ENCODE results near the gene LCNL1.

Gene LCNL1

GRCh38 chr9:136968333-136969127, 14.3 kb upstream of the LCNL1 start:
- no peaks in the 10 kb centered on the region for H3K9me3 ChIP-seq (ENCODE audit: control insufficient read depth in 1 of 2, low read length in 2 of 2)
- no peak overlapping the region for H3K9ac ChIP-seq (ENCODE audit: low read depth in 1 of 2, low read length in 2 of 2)
- no peak overlapping the region for H3K27ac ChIP-seq (ENCODE audit: low read depth, low read length)
- peaks cover 12 to 14% of the 10 kb centered on the region in 2 donors for H3K4me1 ChIP-seq (ENCODE audit: control insufficient read depth in 1 of 2, insufficient read depth in 2 of 2, low read length in 2 of 2)
- no peaks in the 10 kb centered on the region for H3K27me3 ChIP-seq (ENCODE audit: control insufficient read depth in 1 of 2, insufficient read depth in 2 of 2, low read length in 2 of 2)
- H3K36me3 ChIP-seq (ENCODE audit: control insufficient read depth in 1 of 2, insufficient read depth in 2 of 2, low read length in 2 of 2): no peaks in the 10 kb centered on the region
- H3K4me3 ChIP-seq (ENCODE audit: low read depth in 1 of 2, low read length in 2 of 2): no peak overlapping the region

- Histone ChIP-seq H3K36me3 (ENCODE audit: control insufficient read depth in 1 of 2, insufficient read depth in 2 of 2, low read length in 2 of 2) (no peaks in the 10 kb centered on the region), H3K9ac (ENCODE audit: low read depth in 1 of 2, low read length in 2 of 2) (no peak overlapping the region), H3K4me1 (ENCODE audit: control insufficient read depth in 1 of 2, insufficient read depth in 2 of 2, low read length in 2 of 2) (peaks cover 10 to 13% of the 10 kb centered on the region in 2 donors), H3K4me3 (ENCODE audit: low read depth in 1 of 2, low read length in 2 of 2) (no peak overlapping the region), H3K9me3 (ENCODE audit: control insufficient read depth in 1 of 2, low read length in 2 of 2) (no peaks in the 10 kb centered on the region), H3K27me3 (ENCODE audit: control insufficient read depth in 1 of 2, insufficient read depth in 2 of 2, low read length in 2 of 2) (no peaks in the 10 kb centered on the region), H3K27ac (ENCODE audit: low read depth, low read length) (no peak overlapping the region)
These were observed 13.6 kb upstream of the LCNL1 start for GRCh38 chr9:136969150-136969549.

GRCh38 chr9:136969774-136970173, 13.0 kb upstream of the LCNL1 start:
- Histone ChIP-seq H3K9me3 (ENCODE audit: control insufficient read depth in 1 of 2, low read length in 2 of 2) (no peaks in the 10 kb centered on the region), H3K4me1 (ENCODE audit: control insufficient read depth in 1 of 2, insufficient read depth in 2 of 2, low read length in 2 of 2) (peaks cover 5 to 6% of the 10 kb centered on the region in 2 donors), H3K4me3 (ENCODE audit: low read depth in 1 of 2, low read length in 2 of 2) (no peak overlapping the region), H3K27ac (ENCODE audit: low read depth, low read length) (no peak overlapping the region), H3K27me3 (ENCODE audit: control insufficient read depth in 1 of 2, insufficient read depth in 2 of 2, low read length in 2 of 2) (no peaks in the 10 kb centered on the region), H3K36me3 (ENCODE audit: control insufficient read depth in 1 of 2, insufficient read depth in 2 of 2, low read length in 2 of 2) (no peaks in the 10 kb centered on the region), H3K9ac (ENCODE audit: low read depth in 1 of 2, low read length in 2 of 2) (no peak overlapping the region)

- H3K9me3 ChIP-seq (ENCODE audit: control insufficient read depth in 1 of 2, low read length in 2 of 2): no peaks in the 10 kb centered on the region
- H3K27ac ChIP-seq (ENCODE audit: low read depth, low read length): no peak overlapping the region
- peaks cover 3 to 5% of the 10 kb centered on the region in 2 donors for H3K4me1 ChIP-seq (ENCODE audit: control insufficient read depth in 1 of 2, insufficient read depth in 2 of 2, low read length in 2 of 2)
- H3K36me3 ChIP-seq (ENCODE audit: control insufficient read depth in 1 of 2, insufficient read depth in 2 of 2, low read length in 2 of 2): no peaks in the 10 kb centered on the region
- H3K4me3 ChIP-seq (ENCODE audit: low read depth in 1 of 2, low read length in 2 of 2): no peak overlapping the region
- no peaks in the 10 kb centered on the region for H3K27me3 ChIP-seq (ENCODE audit: control insufficient read depth in 1 of 2, insufficient read depth in 2 of 2, low read length in 2 of 2)
- no peak overlapping the region for H3K9ac ChIP-seq (ENCODE audit: low read depth in 1 of 2, low read length in 2 of 2)
These were observed 12.4 kb upstream of the LCNL1 start for GRCh38 chr9:136970361-136970760.

- H3K27me3 ChIP-seq (ENCODE audit: control insufficient read depth in 1 of 2, insufficient read depth in 2 of 2, low read length in 2 of 2): peaks cover 0 to 5% of the 10 kb centered on the region in 2 donors
- H3K9ac ChIP-seq (ENCODE audit: low read depth in 1 of 2, low read length in 2 of 2): no peak overlapping the region
- peaks cover 0 to 5% of the 10 kb centered on the region in 2 donors for H3K4me1 ChIP-seq (ENCODE audit: control insufficient read depth in 1 of 2, insufficient read depth in 2 of 2, low read length in 2 of 2)
- no peaks in the 10 kb centered on the region for H3K9me3 ChIP-seq (ENCODE audit: control insufficient read depth in 1 of 2, low read length in 2 of 2)
- H3K4me3 ChIP-seq (ENCODE audit: low read depth in 1 of 2, low read length in 2 of 2): no peak overlapping the region
- H3K36me3 ChIP-seq (ENCODE audit: control insufficient read depth in 1 of 2, insufficient read depth in 2 of 2, low read length in 2 of 2): no peaks in the 10 kb centered on the region
- no peak overlapping the region for H3K27ac ChIP-seq (ENCODE audit: low read depth, low read length)
These were observed 11.0 kb upstream of the LCNL1 start for GRCh38 chr9:136971746-136972145.

- H3K4me3 ChIP-seq (ENCODE audit: low read depth in 1 of 2, low read length in 2 of 2): no peak overlapping the region
- peaks cover 0 to 6% of the 10 kb centered on the region in 2 donors for H3K4me1 ChIP-seq (ENCODE audit: control insufficient read depth in 1 of 2, insufficient read depth in 2 of 2, low read length in 2 of 2)
- H3K27me3 ChIP-seq (ENCODE audit: control insufficient read depth in 1 of 2, insufficient read depth in 2 of 2, low read length in 2 of 2): peaks cover 0 to 10% of the 10 kb centered on the region in 2 donors
- H3K36me3 ChIP-seq (ENCODE audit: control insufficient read depth in 1 of 2, insufficient read depth in 2 of 2, low read length in 2 of 2): no peaks in the 10 kb centered on the region
- no peaks in the 10 kb centered on the region for H3K9me3 ChIP-seq (ENCODE audit: control insufficient read depth in 1 of 2, low read length in 2 of 2)
- no peak overlapping the region for H3K27ac ChIP-seq (ENCODE audit: low read depth, low read length)
- no peak overlapping the region for H3K9ac ChIP-seq (ENCODE audit: low read depth in 1 of 2, low read length in 2 of 2)
These were observed 10.5 kb upstream of the LCNL1 start for GRCh38 chr9:136972335-136972734.

- Histone ChIP-seq H3K4me3 (ENCODE audit: low read depth in 1 of 2, low read length in 2 of 2) (no peak overlapping the region), H3K9ac (ENCODE audit: low read depth in 1 of 2, low read length in 2 of 2) (no peak overlapping the region), H3K27ac (ENCODE audit: low read depth, low read length) (no peak overlapping the region), H3K4me1 (ENCODE audit: control insufficient read depth in 1 of 2, insufficient read depth in 2 of 2, low read length in 2 of 2) (peaks cover 0 to 8% of the 10 kb centered on the region in 2 donors), H3K9me3 (ENCODE audit: control insufficient read depth in 1 of 2, low read length in 2 of 2) (no peaks in the 10 kb centered on the region), H3K36me3 (ENCODE audit: control insufficient read depth in 1 of 2, insufficient read depth in 2 of 2, low read length in 2 of 2) (no peaks in the 10 kb centered on the region), H3K27me3 (ENCODE audit: control insufficient read depth in 1 of 2, insufficient read depth in 2 of 2, low read length in 2 of 2) (peaks cover 0 to 14% of the 10 kb centered on the region in 2 donors)
These were observed 10.1 kb upstream of the LCNL1 start for GRCh38 chr9:136972743-136973142.

GRCh38 chr9:136973618-136974617, 8.9 kb upstream of the LCNL1 start:
- H3K9me3 ChIP-seq (ENCODE audit: control insufficient read depth in 1 of 2, low read length in 2 of 2): no peaks in the 10 kb centered on the region
- peaks cover 0 to 16% of the 10 kb centered on the region in 2 donors for H3K27me3 ChIP-seq (ENCODE audit: control insufficient read depth in 1 of 2, insufficient read depth in 2 of 2, low read length in 2 of 2)
- no peaks in the 10 kb centered on the region for H3K36me3 ChIP-seq (ENCODE audit: control insufficient read depth in 1 of 2, insufficient read depth in 2 of 2, low read length in 2 of 2)
- no peak overlapping the region for H3K9ac ChIP-seq (ENCODE audit: low read depth in 1 of 2, low read length in 2 of 2)
- no peak overlapping the region for H3K27ac ChIP-seq (ENCODE audit: low read depth, low read length)
- H3K4me1 ChIP-seq (ENCODE audit: control insufficient read depth in 1 of 2, insufficient read depth in 2 of 2, low read length in 2 of 2): peaks cover 0 to 13% of the 10 kb centered on the region in 2 donors
- no peak overlapping the region for H3K4me3 ChIP-seq (ENCODE audit: low read depth in 1 of 2, low read length in 2 of 2)

- no peak overlapping the region for H3K9ac ChIP-seq (ENCODE audit: low read depth in 1 of 2, low read length in 2 of 2)
- H3K36me3 ChIP-seq (ENCODE audit: control insufficient read depth in 1 of 2, insufficient read depth in 2 of 2, low read length in 2 of 2): no peaks in the 10 kb centered on the region
- no peak overlapping the region for H3K4me3 ChIP-seq (ENCODE audit: low read depth in 1 of 2, low read length in 2 of 2)
- no peaks in the 10 kb centered on the region for H3K9me3 ChIP-seq (ENCODE audit: control insufficient read depth in 1 of 2, low read length in 2 of 2)
- peaks cover 0 to 13% of the 10 kb centered on the region in 2 donors for H3K4me1 ChIP-seq (ENCODE audit: control insufficient read depth in 1 of 2, insufficient read depth in 2 of 2, low read length in 2 of 2)
- H3K27ac ChIP-seq (ENCODE audit: low read depth, low read length): no peak overlapping the region
- peaks cover 0 to 16% of the 10 kb centered on the region in 2 donors for H3K27me3 ChIP-seq (ENCODE audit: control insufficient read depth in 1 of 2, insufficient read depth in 2 of 2, low read length in 2 of 2)
These were observed 7.8 kb upstream of the LCNL1 start for GRCh38 chr9:136974817-136975535.
